Smooth muscle cell (in vitro differentiated cells): Measurements from ENCODE around the gene TFAP2B. TPM values are rescaled to one million over a fixed set of nuclear protein-coding genes. Genes with fewer than 3 reads are reported as not detected.

ENCODE experiments used
- DNase-seq: peaks from one replicate; lab custom pipeline; 2025; ENCODE audit not compliant: unreplicated experiment; lab: John Stamatoyannopoulos, UW
- H2AFZ ChIP-seq: fragments of 200-600 bp; sonication (generic); 2 replicates; pipeline ENCODE4 v1.6.0; 2016; ENCODE audit warnings: antibody characterized with exemption, low read depth, mild to moderate bottlenecking
- H3F3A ChIP-seq: fragments of 200-600 bp; sonication (generic); 2 replicates; pipeline ENCODE4 v1.6.0; 2017; ENCODE audit warnings: antibody characterized with exemption, low read depth
- H3K27ac ChIP-seq: fragments of 200-600 bp; sonication (generic); 2 replicates; pipeline ENCODE4 v1.5.1; 2016; ENCODE audit warnings: low read depth, mild to moderate bottlenecking
- H3K27me3 ChIP-seq: fragments of 200-600 bp; sonication (generic); 2 replicates; pipeline ENCODE4 v1.6.1; 2016; ENCODE audit warnings: low read depth, mild to moderate bottlenecking
- H3K36me3 ChIP-seq: fragments of 200-600 bp; sonication (generic); 2 replicates; pipeline ENCODE4 v1.5.1; 2016; ENCODE audit warnings: low read depth
- H3K4me1 ChIP-seq: fragments of 200-600 bp; sonication (generic); 2 replicates; pipeline ENCODE4 v1.5.1; 2016; ENCODE audit warnings: low read depth
- H3K4me2 ChIP-seq: fragments of 200-600 bp; sonication (generic); 2 replicates; pipeline ENCODE4 v1.6.0; 2016; ENCODE audit warnings: mild to moderate bottlenecking
- H3K4me3 ChIP-seq: fragments of 200-600 bp; sonication (generic); 2 replicates; pipeline ENCODE4 v1.5.1; 2016; ENCODE audit warnings: mild to moderate bottlenecking
- H3K79me2 ChIP-seq: fragments of 200-600 bp; sonication (generic); 2 replicates; pipeline ENCODE4 v1.6.0; 2016; ENCODE audit warnings: low read depth, mild to moderate bottlenecking
- H3K9ac ChIP-seq: fragments of 200-600 bp; sonication (generic); 2 replicates; pipeline ENCODE4 v1.6.0; 2016; ENCODE audit warnings: low read depth
- H3K9me3 ChIP-seq: fragments of 200-600 bp; sonication (generic); replicated peaks from 2 replicates; pipeline ENCODE4 v1.5.1; 2016; ENCODE audit warnings: low read depth
- H4K20me1 ChIP-seq: fragments of 200-600 bp; sonication (generic); 2 replicates; pipeline ENCODE4 v1.6.0; 2016; ENCODE audit warnings: low read depth
- WGBS: methylation state at CpG from one replicate; pipeline ENCODE4 v1.1.7; 2016; ENCODE audit warnings: low lambda C conversion rate; 5-methylcytosine and 5-hydroxymethylcytosine counted together
- polyA plus RNA-seq: library from polyadenylated mRNA; unstranded; fragments of >200 nt; fragmentation: Nextera tagmentation; extraction: Ambion mirVana; gene quantifications from 2 replicates; pipeline ENCODE4 v1.2.1, GENCODE V29; 2016
- total RNA-seq: library from RNA; depleted of rRNA; stranded (reverse); fragments of >200 nt; gene quantifications from 2 replicates; pipeline ENCODE4 v1.2.3, GENCODE V29; 2014
- TF ChIP-seq, protein P1 (sequence below): fragments of 200-600 bp; sonication (generic); IDR thresholded peaks from 2 replicates; pipeline ENCODE4 v1.5.1; 2017; ENCODE audit warnings: borderline replicate concordance, mild to moderate bottlenecking, antibody characterized with exemption; ENCODE audit not compliant: insufficient read depth, poor library complexity, severe bottlenecking

Gene TFAP2B
- total and polyA plus RNA-seq, 2 experiments from 2014 or later: not detected

DNA sequence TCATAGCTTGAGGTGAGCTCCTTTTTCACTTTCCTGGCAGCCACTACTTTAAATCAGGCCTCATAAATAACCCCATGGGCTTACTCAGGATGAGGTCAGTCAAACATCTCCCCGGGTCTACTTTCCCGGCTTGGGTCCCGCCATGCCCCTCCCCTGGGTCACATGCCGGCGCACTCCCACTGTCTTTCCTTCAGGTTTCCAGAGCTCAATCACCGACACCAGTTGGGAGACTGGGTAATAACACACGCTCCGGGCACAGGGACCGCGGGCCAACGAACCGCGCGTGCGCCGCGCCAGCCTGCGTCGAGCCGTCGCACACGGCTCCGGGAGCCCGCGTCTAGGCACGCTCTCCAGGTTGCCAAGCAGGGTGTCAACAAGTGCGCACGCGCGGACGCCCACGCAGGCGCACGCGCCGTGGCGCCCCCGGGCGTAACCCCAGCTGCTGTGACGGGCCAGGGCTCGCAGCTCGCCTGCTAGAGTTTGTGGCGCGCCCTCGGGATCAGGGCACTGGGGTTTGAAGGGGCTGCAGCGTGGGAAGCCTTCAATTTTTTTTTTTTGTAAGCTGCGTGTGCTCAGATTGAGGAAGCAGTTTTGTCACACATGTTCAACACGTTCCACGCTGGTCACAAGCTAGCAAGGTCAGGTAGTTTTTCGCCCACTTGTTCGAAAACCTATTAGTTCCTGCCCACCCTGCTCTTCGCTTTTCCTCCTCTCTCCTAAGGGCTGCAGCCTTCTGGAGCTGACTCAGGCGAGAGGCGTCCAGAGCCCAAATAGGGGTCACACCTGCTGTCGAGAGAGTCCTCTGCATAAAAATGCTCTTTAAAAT, 31.8 kb downstream of the TFAP2B start:
- no peak overlapping the region for H3K9ac ChIP-seq
- no peaks in the 10 kb centered on the region for H3K79me2 ChIP-seq
- 1% methylated on average over 55 of the region's 55 CpGs for WGBS
- no peaks in the 10 kb centered on the region for H3F3A ChIP-seq
- TF ChIP-seq, protein P1, sequence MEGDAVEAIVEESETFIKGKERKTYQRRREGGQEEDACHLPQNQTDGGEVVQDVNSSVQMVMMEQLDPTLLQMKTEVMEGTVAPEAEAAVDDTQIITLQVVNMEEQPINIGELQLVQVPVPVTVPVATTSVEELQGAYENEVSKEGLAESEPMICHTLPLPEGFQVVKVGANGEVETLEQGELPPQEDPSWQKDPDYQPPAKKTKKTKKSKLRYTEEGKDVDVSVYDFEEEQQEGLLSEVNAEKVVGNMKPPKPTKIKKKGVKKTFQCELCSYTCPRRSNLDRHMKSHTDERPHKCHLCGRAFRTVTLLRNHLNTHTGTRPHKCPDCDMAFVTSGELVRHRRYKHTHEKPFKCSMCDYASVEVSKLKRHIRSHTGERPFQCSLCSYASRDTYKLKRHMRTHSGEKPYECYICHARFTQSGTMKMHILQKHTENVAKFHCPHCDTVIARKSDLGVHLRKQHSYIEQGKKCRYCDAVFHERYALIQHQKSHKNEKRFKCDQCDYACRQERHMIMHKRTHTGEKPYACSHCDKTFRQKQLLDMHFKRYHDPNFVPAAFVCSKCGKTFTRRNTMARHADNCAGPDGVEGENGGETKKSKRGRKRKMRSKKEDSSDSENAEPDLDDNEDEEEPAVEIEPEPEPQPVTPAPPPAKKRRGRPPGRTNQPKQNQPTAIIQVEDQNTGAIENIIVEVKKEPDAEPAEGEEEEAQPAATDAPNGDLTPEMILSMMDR: no peak
- H3K4me1 ChIP-seq: peaks cover 18% of the 10 kb centered on the region
- no peak for DNase-seq
- H3K9me3 ChIP-seq: no peaks in the 10 kb centered on the region
- H3K27me3 ChIP-seq: peaks cover 100% of the 10 kb centered on the region
- no peaks in the 10 kb centered on the region for H3K36me3 ChIP-seq
- H3K4me2 ChIP-seq: peak overlapping the region; percentile 86
- no peak overlapping the region for H3K27ac ChIP-seq
- H2AFZ ChIP-seq: peak overlapping the region; percentile 29
- H3K4me3 ChIP-seq: peak overlapping the region; percentile 40
- no peaks in the 10 kb centered on the region for H4K20me1 ChIP-seq

DNA sequence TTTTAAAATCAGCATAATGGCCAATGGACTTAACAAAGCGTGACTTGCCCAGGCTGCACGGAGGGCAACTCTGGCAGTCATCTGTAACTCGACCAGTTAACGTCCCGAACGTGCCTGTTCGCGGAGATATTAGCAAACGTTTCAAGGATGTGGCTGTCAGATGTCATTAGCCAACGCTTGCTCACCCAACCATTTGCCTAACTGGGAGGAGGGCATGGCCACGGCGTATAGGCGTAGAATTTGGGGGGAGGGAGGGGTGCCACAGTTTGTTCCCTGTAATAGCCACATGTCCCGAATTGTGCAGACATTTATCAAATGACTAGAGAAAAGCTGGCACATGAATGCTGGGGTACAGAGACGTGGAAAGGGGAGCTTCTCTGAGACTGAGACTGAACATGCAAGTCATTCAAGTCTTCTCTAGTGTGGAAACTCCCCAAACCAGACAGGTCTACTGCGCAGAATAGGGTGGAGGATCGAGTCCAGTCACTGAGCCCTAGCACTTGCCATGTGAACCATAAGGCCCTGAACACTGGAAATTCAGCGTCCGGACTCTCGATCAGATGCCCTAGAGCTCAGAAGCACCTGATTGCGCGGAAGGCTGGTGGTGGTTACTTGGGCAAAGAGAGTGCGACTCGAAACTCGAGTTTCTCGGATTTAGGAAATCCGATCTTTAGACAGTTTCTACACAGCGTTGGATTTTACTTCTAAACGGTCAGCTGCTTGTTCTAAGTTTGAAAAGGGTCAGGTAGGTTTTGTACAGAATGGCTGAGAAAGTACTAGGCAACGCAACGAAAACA, 32.6 kb downstream of the TFAP2B start:
- H3K27me3 ChIP-seq: peaks cover 98% of the 10 kb centered on the region

DNA sequence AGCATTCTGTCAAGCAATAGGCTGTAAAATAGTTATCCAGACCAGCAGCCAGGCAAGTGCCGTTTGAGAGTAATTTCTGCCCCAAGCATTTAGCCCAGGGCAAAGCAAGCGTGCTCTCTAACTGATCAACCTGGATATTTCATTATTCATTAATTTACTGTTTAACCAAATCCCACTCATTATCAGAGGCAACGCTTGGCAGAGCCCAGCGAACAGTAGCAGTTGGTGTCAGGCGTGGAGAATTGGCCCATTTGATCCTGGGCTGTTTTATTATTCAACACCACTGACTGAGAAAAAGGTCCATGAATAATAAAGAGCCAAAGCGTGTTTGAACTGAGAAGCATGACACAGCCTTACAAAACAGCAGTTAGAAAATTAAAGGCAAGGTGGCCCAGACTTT, 35.3 kb downstream of the TFAP2B start:
- TF ChIP-seq, protein P1: no peak
- Histone ChIP-seq H3K79me2 (no peaks in the 10 kb centered on the region), H4K20me1 (no peaks in the 10 kb centered on the region), H3F3A (no peaks in the 10 kb centered on the region), H2AFZ (no peak overlapping the region), H3K9ac (no peak overlapping the region), H3K9me3 (no peaks in the 10 kb centered on the region), H3K4me3 (no peak overlapping the region), H3K4me1 (peaks cover 18% of the 10 kb centered on the region), H3K27ac (no peak overlapping the region), H3K36me3 (no peaks in the 10 kb centered on the region), H3K4me2 (no peak overlapping the region), H3K27me3 (peaks cover 86% of the 10 kb centered on the region)
- DNase-seq: no peak
- WGBS: 24% methylated on average over 6 of the region's 6 CpGs

More for the DNA sequence above, 32.6 kb downstream of the TFAP2B start:
- no peaks in the 10 kb centered on the region for H3K36me3 ChIP-seq
- H3K4me3 ChIP-seq: no peak overlapping the region
- H3K4me1 ChIP-seq: peaks cover 18% of the 10 kb centered on the region
- no peak for DNase-seq
- H3K27ac ChIP-seq: no peak overlapping the region
- H4K20me1 ChIP-seq: no peaks in the 10 kb centered on the region
- TF ChIP-seq, protein P1: no peak
- no peaks in the 10 kb centered on the region for H3F3A ChIP-seq
- H3K9me3 ChIP-seq: no peaks in the 10 kb centered on the region
- WGBS: 13% methylated on average over 31 of the region's 31 CpGs
- H2AFZ ChIP-seq: no peak overlapping the region
- no peak overlapping the region for H3K9ac ChIP-seq
- H3K4me2 ChIP-seq: peak overlapping the region; percentile 86
- no peaks in the 10 kb centered on the region for H3K79me2 ChIP-seq
